ENCODE results near the gene PLB1. TPM values are rescaled to one million over a fixed set of nuclear protein-coding genes. Genes with fewer than 3 reads are reported as not detected.
A peak's percentile ranks its signal among the peaks of the same experiment; 100 is the strongest.

PLB1 gene
- polyA plus RNA-seq, 1 donor: 3.2 TPM

- Histone ChIP-seq H3K4me1 (ENCODE audit: control insufficient read depth, insufficient read depth, low read length) (peaks cover 8% of the 10 kb centered on the region), H3K4me3 (ENCODE audit: low read length) (no peak overlapping the region), H3K27ac (ENCODE audit: low read length) (no peak overlapping the region), H3K27me3 (ENCODE audit: control insufficient read depth, insufficient read depth, low read length) (no peaks in the 10 kb centered on the region), H3K36me3 (ENCODE audit: control insufficient read depth, insufficient read depth, low read length) (peaks cover 29% of the 10 kb centered on the region), H3K9me3 (ENCODE audit: control insufficient read depth, low read depth, low read length) (no peaks in the 10 kb centered on the region)
- no peak for DNase-seq
- no CpG with 5 or more reads among the region's 2 CpGs for WGBS (ENCODE audit: insufficient coverage, low lambda C conversion rate)
Measured at GRCh38 chr2:28635191-28635611, 139.3 kb downstream of the PLB1 start.

- Histone ChIP-seq H3K4me3 (ENCODE audit: low read length) (no peak overlapping the region), H3K36me3 (ENCODE audit: control insufficient read depth, insufficient read depth, low read length) (peaks cover 22% of the 10 kb centered on the region), H3K9me3 (ENCODE audit: control insufficient read depth, low read depth, low read length) (no peaks in the 10 kb centered on the region), H3K27ac (ENCODE audit: low read length) (no peak overlapping the region), H3K4me1 (ENCODE audit: control insufficient read depth, insufficient read depth, low read length) (peaks cover 8% of the 10 kb centered on the region), H3K27me3 (ENCODE audit: control insufficient read depth, insufficient read depth, low read length) (no peaks in the 10 kb centered on the region)
- DNase-seq: no peak
- WGBS (ENCODE audit: insufficient coverage, low lambda C conversion rate): no CpG with 5 or more reads among the region's 2 CpGs
Measured at GRCh38 chr2:28636491-28636890, 140.6 kb downstream of the PLB1 start.

- no CpG with 5 or more reads among the region's 12 CpGs for WGBS (ENCODE audit: insufficient coverage, low lambda C conversion rate)
- H3K9me3 ChIP-seq (ENCODE audit: control insufficient read depth, low read depth, low read length): no peaks in the 10 kb centered on the region
- DNase-seq: no peak
- H3K27ac ChIP-seq (ENCODE audit: low read length): no peak overlapping the region
- peaks cover 17% of the 10 kb centered on the region for H3K36me3 ChIP-seq (ENCODE audit: control insufficient read depth, insufficient read depth, low read length)
- peaks cover 8% of the 10 kb centered on the region for H3K4me1 ChIP-seq (ENCODE audit: control insufficient read depth, insufficient read depth, low read length)
- no peaks in the 10 kb centered on the region for H3K27me3 ChIP-seq (ENCODE audit: control insufficient read depth, insufficient read depth, low read length)
- H3K4me3 ChIP-seq (ENCODE audit: low read length): no peak overlapping the region
Measured at GRCh38 chr2:28637066-28638047, 141.5 kb downstream of the PLB1 start.

- Histone ChIP-seq H3K27me3 (ENCODE audit: control insufficient read depth, insufficient read depth, low read length) (no peaks in the 10 kb centered on the region), H3K27ac (ENCODE audit: low read length) (no peak overlapping the region), H3K4me3 (ENCODE audit: low read length) (no peak overlapping the region), H3K9me3 (ENCODE audit: control insufficient read depth, low read depth, low read length) (no peaks in the 10 kb centered on the region), H3K4me1 (ENCODE audit: control insufficient read depth, insufficient read depth, low read length) (peaks cover 9% of the 10 kb centered on the region), H3K36me3 (ENCODE audit: control insufficient read depth, insufficient read depth, low read length) (peaks cover 13% of the 10 kb centered on the region)
- no CpG with 5 or more reads among the region's 2 CpGs for WGBS (ENCODE audit: insufficient coverage, low lambda C conversion rate)
- DNase-seq: no peak
Measured at GRCh38 chr2:28638102-28638501, 142.2 kb downstream of the PLB1 start.

- H3K27ac ChIP-seq (ENCODE audit: low read length): no peak overlapping the region
Measured at GRCh38 chr2:28639092-28639691, 143.3 kb downstream of the PLB1 start.

GRCh38 chr2:28639836-28640235 is 144.0 kb downstream of the PLB1 start:
- peaks cover 6% of the 10 kb centered on the region for H3K36me3 ChIP-seq (ENCODE audit: control insufficient read depth, insufficient read depth, low read length)

More at GRCh38 chr2:28639092-28639691, 143.3 kb downstream of the PLB1 start:
- no CpG with 5 or more reads among the region's 8 CpGs for WGBS (ENCODE audit: insufficient coverage, low lambda C conversion rate)
- peaks cover 17% of the 10 kb centered on the region for H3K4me1 ChIP-seq (ENCODE audit: control insufficient read depth, insufficient read depth, low read length)
- H3K36me3 ChIP-seq (ENCODE audit: control insufficient read depth, insufficient read depth, low read length): peaks cover 9% of the 10 kb centered on the region
- H3K4me3 ChIP-seq (ENCODE audit: low read length): no peak overlapping the region
- no peaks in the 10 kb centered on the region for H3K9me3 ChIP-seq (ENCODE audit: control insufficient read depth, low read depth, low read length)
- H3K27me3 ChIP-seq (ENCODE audit: control insufficient read depth, insufficient read depth, low read length): no peaks in the 10 kb centered on the region
- DNase-seq: no peak

GRCh38 chr2:28640260-28640907 is 144.5 kb downstream of the PLB1 start:
- DNase-seq: no peak
- WGBS (ENCODE audit: insufficient coverage, low lambda C conversion rate): no CpG with 5 or more reads among the region's 14 CpGs
- Histone ChIP-seq H3K36me3 (ENCODE audit: control insufficient read depth, insufficient read depth, low read length) (peaks cover 5% of the 10 kb centered on the region), H3K27ac (ENCODE audit: low read length) (no peak overlapping the region), H3K27me3 (ENCODE audit: control insufficient read depth, insufficient read depth, low read length) (no peaks in the 10 kb centered on the region), H3K4me3 (ENCODE audit: low read length) (no peak overlapping the region), H3K9me3 (ENCODE audit: control insufficient read depth, low read depth, low read length) (no peaks in the 10 kb centered on the region), H3K4me1 (ENCODE audit: control insufficient read depth, insufficient read depth, low read length) (peaks cover 20% of the 10 kb centered on the region)

More at GRCh38 chr2:28639836-28640235, 144.0 kb downstream of the PLB1 start:
- Histone ChIP-seq H3K9me3 (ENCODE audit: control insufficient read depth, low read depth, low read length) (no peaks in the 10 kb centered on the region), H3K27ac (ENCODE audit: low read length) (no peak overlapping the region), H3K27me3 (ENCODE audit: control insufficient read depth, insufficient read depth, low read length) (no peaks in the 10 kb centered on the region), H3K4me3 (ENCODE audit: low read length) (no peak overlapping the region), H3K4me1 (ENCODE audit: control insufficient read depth, insufficient read depth, low read length) (peaks cover 20% of the 10 kb centered on the region)
- peak; percentile 73 to 89 for DNase-seq
- no CpG with 5 or more reads among the region's 4 CpGs for WGBS (ENCODE audit: insufficient coverage, low lambda C conversion rate)

GRCh38 chr2:28640908-28641300 is 145.0 kb downstream of the PLB1 start:
- DNase-seq: no peak
- Histone ChIP-seq H3K27ac (ENCODE audit: low read length) (no peak overlapping the region), H3K27me3 (ENCODE audit: control insufficient read depth, insufficient read depth, low read length) (no peaks in the 10 kb centered on the region), H3K4me1 (ENCODE audit: control insufficient read depth, insufficient read depth, low read length) (peaks cover 20% of the 10 kb centered on the region), H3K36me3 (ENCODE audit: control insufficient read depth, insufficient read depth, low read length) (peaks cover 2% of the 10 kb centered on the region), H3K9me3 (ENCODE audit: control insufficient read depth, low read depth, low read length) (no peaks in the 10 kb centered on the region), H3K4me3 (ENCODE audit: low read length) (no peak overlapping the region)
- WGBS (ENCODE audit: insufficient coverage, low lambda C conversion rate): no CpG with 5 or more reads among the region's 13 CpGs

GRCh38 chr2:28642796-28643195 is 146.9 kb downstream of the PLB1 start:
- no CpG with 5 or more reads among the region's 13 CpGs for WGBS (ENCODE audit: insufficient coverage, low lambda C conversion rate)
- Histone ChIP-seq H3K27me3 (ENCODE audit: control insufficient read depth, insufficient read depth, low read length) (no peaks in the 10 kb centered on the region), H3K27ac (ENCODE audit: low read length) (peak overlapping the region; percentile 59), H3K9me3 (ENCODE audit: control insufficient read depth, low read depth, low read length) (no peaks in the 10 kb centered on the region), H3K4me3 (ENCODE audit: low read length) (no peak overlapping the region), H3K36me3 (ENCODE audit: control insufficient read depth, insufficient read depth, low read length) (no peaks in the 10 kb centered on the region), H3K4me1 (ENCODE audit: control insufficient read depth, insufficient read depth, low read length) (peaks cover 20% of the 10 kb centered on the region)
- DNase-seq: no peak

- Histone ChIP-seq H3K36me3 (ENCODE audit: control insufficient read depth, insufficient read depth, low read length) (no peaks in the 10 kb centered on the region), H3K27me3 (ENCODE audit: control insufficient read depth, insufficient read depth, low read length) (no peaks in the 10 kb centered on the region), H3K27ac (ENCODE audit: low read length) (peak overlapping the region; percentile 73), H3K4me1 (ENCODE audit: control insufficient read depth, insufficient read depth, low read length) (peaks cover 24% of the 10 kb centered on the region), H3K4me3 (ENCODE audit: low read length) (no peak overlapping the region), H3K9me3 (ENCODE audit: control insufficient read depth, low read depth, low read length) (no peaks in the 10 kb centered on the region)
- 40% methylated on average over 1 of the region's 6 CpGs for WGBS (ENCODE audit: insufficient coverage, low lambda C conversion rate)
- DNase-seq: peak; percentile 72 to 85
Measured at GRCh38 chr2:28643327-28643726, 147.5 kb downstream of the PLB1 start.

Data from large intestine (tissue), 3 donors.